ENCODE measurements around the gene C14orf93. TPM values are rescaled to one million over a fixed set of nuclear protein-coding genes. Genes with fewer than 3 reads are reported as not detected.

The C14orf93 gene
- total RNA-seq, 4 donors from 2014 or later: 17.1 to 41.2 (median 23.9) TPM

DNA sequence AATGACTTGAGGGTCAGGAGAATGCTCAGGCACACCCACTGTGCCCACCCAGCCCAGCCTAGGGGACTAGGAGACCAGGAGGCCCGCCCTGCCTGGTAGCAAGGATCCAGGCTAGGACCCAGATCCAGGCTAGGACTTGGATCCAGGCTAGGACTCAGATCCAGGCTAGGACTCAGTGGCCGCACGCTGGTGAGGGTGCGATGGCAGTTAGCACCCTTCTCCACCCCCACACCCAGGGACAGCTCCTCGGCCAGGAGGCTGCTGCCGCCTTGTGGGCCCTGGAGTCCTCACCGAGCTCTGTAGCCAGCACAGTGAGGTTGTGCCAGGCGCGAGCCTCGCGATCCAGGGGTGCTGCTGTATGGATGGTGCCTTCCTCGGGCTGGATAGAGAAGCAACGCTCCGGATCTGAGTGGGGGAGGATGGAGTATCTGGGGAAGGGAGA is 42.3 kb upstream of the C14orf93 start:
- WGBS, 2 donors (ENCODE audit: low coverage in 1 of 2): 79% methylated on average over 10 of the region's 14 CpGs; no CpG with 5 or more reads in 1 of the 2 donors
- DNase-seq: no peak
- Histone ChIP-seq H3K4me3 (no peak overlapping the region), H3K27ac (no peak overlapping the region), H3K27me3 (no peaks in the 10 kb centered on the region), H3K36me3 (no peaks in the 10 kb centered on the region), H3K4me1 (peaks cover 10 to 17% (median 12%) of the 10 kb centered on the region in 4 donors), H3K9me3 (no peaks in the 10 kb centered on the region)
- intact Hi-C loops (cut with DNase I; ENCODE audit: low total_unique reads): no loop called here
- in situ Hi-C loops (cut with MboI; ENCODE audit: low pct_ligation_motif_present in 1 of 4, low pct_unique_long_range_greater_than_20kb in 1 of 4, low sequenced_read_pairs in 3 of 4): loop anchor here in 3 of 4 donors (5.0 kb wide), 2 partner anchors 60 to 65 kb away; no protein-coding TSS in a partner anchor
- TF ChIP-seq, protein P1, sequence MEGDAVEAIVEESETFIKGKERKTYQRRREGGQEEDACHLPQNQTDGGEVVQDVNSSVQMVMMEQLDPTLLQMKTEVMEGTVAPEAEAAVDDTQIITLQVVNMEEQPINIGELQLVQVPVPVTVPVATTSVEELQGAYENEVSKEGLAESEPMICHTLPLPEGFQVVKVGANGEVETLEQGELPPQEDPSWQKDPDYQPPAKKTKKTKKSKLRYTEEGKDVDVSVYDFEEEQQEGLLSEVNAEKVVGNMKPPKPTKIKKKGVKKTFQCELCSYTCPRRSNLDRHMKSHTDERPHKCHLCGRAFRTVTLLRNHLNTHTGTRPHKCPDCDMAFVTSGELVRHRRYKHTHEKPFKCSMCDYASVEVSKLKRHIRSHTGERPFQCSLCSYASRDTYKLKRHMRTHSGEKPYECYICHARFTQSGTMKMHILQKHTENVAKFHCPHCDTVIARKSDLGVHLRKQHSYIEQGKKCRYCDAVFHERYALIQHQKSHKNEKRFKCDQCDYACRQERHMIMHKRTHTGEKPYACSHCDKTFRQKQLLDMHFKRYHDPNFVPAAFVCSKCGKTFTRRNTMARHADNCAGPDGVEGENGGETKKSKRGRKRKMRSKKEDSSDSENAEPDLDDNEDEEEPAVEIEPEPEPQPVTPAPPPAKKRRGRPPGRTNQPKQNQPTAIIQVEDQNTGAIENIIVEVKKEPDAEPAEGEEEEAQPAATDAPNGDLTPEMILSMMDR (IDR thresholded peaks at IDR 0.05): no peak
- TF ChIP-seq POLR2AphosphoS5 (IDR thresholded peaks at IDR 0.05): no peak
- no peak for TF ChIP-seq POLR2A (IDR thresholded peaks at IDR 0.05)

- WGBS, 2 donors (ENCODE audit: low coverage in 1 of 2): 50 to 86% methylated on average over 1 to 5 of the region's 5 CpGs
- Histone ChIP-seq H3K27me3 (no peaks in the 10 kb centered on the region), H3K27ac (no peak overlapping the region), H3K4me1 (peaks cover 2 to 9% (median 4%) of the 10 kb centered on the region in 4 donors), H3K4me3 (no peak overlapping the region), H3K36me3 (no peaks in the 10 kb centered on the region), H3K9me3 (no peaks in the 10 kb centered on the region)
- DNase-seq: no peak
- TF ChIP-seq, protein P1 (IDR thresholded peaks at IDR 0.05): no peak
- TF ChIP-seq EP300 (IDR thresholded peaks at IDR 0.05; ENCODE audit: low read depth) (no peak), POLR2A (IDR thresholded peaks at IDR 0.05) (no peak)
- in situ Hi-C loops (cut with MboI; ENCODE audit: low pct_ligation_motif_present in 1 of 4, low pct_unique_long_range_greater_than_20kb in 1 of 4, low sequenced_read_pairs in 3 of 4) (loop anchor here in 3 of 4 donors (5.0 kb wide), 2 partner anchors 59 to 64 kb away; no protein-coding TSS in a partner anchor), intact Hi-C loops (cut with DNase I; ENCODE audit: low total_unique reads) (no loop called here)
Observed at GRCh38 chr14:23051141-23052057, 41.5 kb upstream of the C14orf93 start.

- TF ChIP-seq POLR2A (IDR thresholded peaks at IDR 0.05) (no peak), EP300 (IDR thresholded peaks at IDR 0.05; ENCODE audit: low read depth) (no peak), POLR2AphosphoS5 (IDR thresholded peaks at IDR 0.05) (no peak)
- TF ChIP-seq, protein P1 (IDR thresholded peaks at IDR 0.05): no peak
- DNase-seq: no peak
- Histone ChIP-seq H3K27me3 (no peaks in the 10 kb centered on the region), H3K27ac (no peak overlapping the region), H3K9me3 (no peaks in the 10 kb centered on the region), H3K4me1 (no peaks in the 10 kb centered on the region), H3K36me3 (no peaks in the 10 kb centered on the region), H3K4me3 (no peak overlapping the region)
- intact Hi-C loops (cut with DNase I; ENCODE audit: low total_unique reads): no loop called here
- in situ Hi-C loops (cut with MboI; ENCODE audit: low pct_ligation_motif_present in 1 of 4, low pct_unique_long_range_greater_than_20kb in 1 of 4, low sequenced_read_pairs in 3 of 4): no loop called here
- 93% methylated on average over 8 of the region's 9 CpGs; no CpG with 5 or more reads in 1 of the 2 donors for WGBS, 2 donors (ENCODE audit: low coverage in 1 of 2)
Observed at GRCh38 chr14:23049011-23049410, 39.1 kb upstream of the C14orf93 start.

GRCh38 chr14:23047751-23048693 is 38.1 kb upstream of the C14orf93 start:
- Histone ChIP-seq H3K4me3 (no peak overlapping the region), H3K4me1 (no peaks in the 10 kb centered on the region), H3K27ac (no peak overlapping the region), H3K36me3 (no peaks in the 10 kb centered on the region), H3K9me3 (no peaks in the 10 kb centered on the region), H3K27me3 (no peaks in the 10 kb centered on the region)
- no peak for DNase-seq
- WGBS, 2 donors (ENCODE audit: low coverage in 1 of 2): 83 to 90% methylated on average over 1 to 81 of the region's 85 CpGs
- in situ Hi-C loops (cut with MboI; ENCODE audit: low pct_ligation_motif_present in 1 of 4, low pct_unique_long_range_greater_than_20kb in 1 of 4, low sequenced_read_pairs in 3 of 4) (no loop called here), intact Hi-C loops (cut with DNase I; ENCODE audit: low total_unique reads) (no loop called here)
- TF ChIP-seq EP300 (IDR thresholded peaks at IDR 0.05; ENCODE audit: low read depth) (no peak), POLR2AphosphoS5 (IDR thresholded peaks at IDR 0.05) (no peak), POLR2A (IDR thresholded peaks at IDR 0.05) (no peak)
- TF ChIP-seq, protein P1 (IDR thresholded peaks at IDR 0.05): no peak

All from transverse colon (tissue), 4 donors.